Vagina (tissue), 2 donors: ENCODE data around the gene TNK2. TPM values are rescaled to one million over a fixed set of nuclear protein-coding genes. Genes with fewer than 3 reads are reported as not detected.
A peak's percentile ranks its signal among the peaks of the same experiment; 100 is the strongest.
"Not testable (repeated sequence)": the region's sequence is repeated elsewhere in the genome, so short reads cannot be mapped to it uniquely, and the experiment has no call there.

Experiments used
- DNase-seq, 2 donors: peaks; one replicate each; pipeline ENCODE4 v3.0.0-alpha.2; 2017; ENCODE audit errors: extremely low spot score in 2 of 2
- H3K27ac ChIP-seq: fragments of 200-600 bp; sonication (generic); one replicate; pipeline ENCODE4 v1.5.1; 2019
- H3K27me3 ChIP-seq: fragments of 200-600 bp; sonication (generic); one replicate; pipeline ENCODE4 v1.5.1; 2019
- H3K36me3 ChIP-seq, 2 donors: fragments of 200-600 bp; sonication (generic); one replicate each; pipeline ENCODE4 v1.5.1; 2017 to 2019
- H3K4me1 ChIP-seq: fragments of 200-600 bp; sonication (generic); one replicate; pipeline ENCODE4 v1.5.1; 2019
- H3K4me3 ChIP-seq, 2 donors: fragments of 200-600 bp; sonication (generic); 1 replicate in 1 of 2; 2 replicates in 1 of 2; pipeline ENCODE4 v1.5.1; 2016 to 2019
- H3K9me3 ChIP-seq: fragments of 200-600 bp; sonication (generic); one replicate; pipeline ENCODE4 v1.5.1; 2019
- POLR2A ChIP-seq, 2 donors: fragments of 450-650 bp; IDR thresholded peaks; one replicate each; pipeline ENCODE4 v1.6.1; 2017; ENCODE audit warnings: antibody characterized with exemption in 2 of 2, mild to moderate bottlenecking in 2 of 2, moderate library complexity in 2 of 2
- POLR2AphosphoS5 ChIP-seq, 2 donors: sonication (generic); formaldehyde crosslinking; IDR thresholded peaks; one replicate each; pipeline ENCODE4 v1.9.0; 2017; ENCODE audit warnings: antibody characterized with exemption in 2 of 2, mild to moderate bottlenecking in 2 of 2, low read depth in 1 of 2; ENCODE audit not compliant: insufficient read depth in 1 of 2
- intact Hi-C: fragments of 100-400 bp; cut with DNase I; formaldehyde crosslinking; loops from one replicate; pipeline ENCODE4 v1.15.1; 2023
- total RNA-seq: library from RNA; depleted of rRNA; stranded (reverse); fragments of >200 nt; gene quantifications from one replicate; pipeline ENCODE4 v1.2.3, GENCODE V29; 2016
- TF ChIP-seq, protein P1 (sequence below), 3 experiments: fragments of 450-650 bp in 2 of 3; fragments of 200-600 bp in 1 of 3; sonication (generic) in 1 of 3; IDR thresholded peaks; one replicate each; pipeline ENCODE4 v1.5.1; 2017 to 2019; ENCODE audit warnings: antibody characterized with exemption in 3 of 3, mild to moderate bottlenecking in 2 of 3, moderate library complexity in 2 of 3

TNK2 gene
- total RNA-seq, 1 donor from 2014 or later, result 41.5 TPM

DNA sequence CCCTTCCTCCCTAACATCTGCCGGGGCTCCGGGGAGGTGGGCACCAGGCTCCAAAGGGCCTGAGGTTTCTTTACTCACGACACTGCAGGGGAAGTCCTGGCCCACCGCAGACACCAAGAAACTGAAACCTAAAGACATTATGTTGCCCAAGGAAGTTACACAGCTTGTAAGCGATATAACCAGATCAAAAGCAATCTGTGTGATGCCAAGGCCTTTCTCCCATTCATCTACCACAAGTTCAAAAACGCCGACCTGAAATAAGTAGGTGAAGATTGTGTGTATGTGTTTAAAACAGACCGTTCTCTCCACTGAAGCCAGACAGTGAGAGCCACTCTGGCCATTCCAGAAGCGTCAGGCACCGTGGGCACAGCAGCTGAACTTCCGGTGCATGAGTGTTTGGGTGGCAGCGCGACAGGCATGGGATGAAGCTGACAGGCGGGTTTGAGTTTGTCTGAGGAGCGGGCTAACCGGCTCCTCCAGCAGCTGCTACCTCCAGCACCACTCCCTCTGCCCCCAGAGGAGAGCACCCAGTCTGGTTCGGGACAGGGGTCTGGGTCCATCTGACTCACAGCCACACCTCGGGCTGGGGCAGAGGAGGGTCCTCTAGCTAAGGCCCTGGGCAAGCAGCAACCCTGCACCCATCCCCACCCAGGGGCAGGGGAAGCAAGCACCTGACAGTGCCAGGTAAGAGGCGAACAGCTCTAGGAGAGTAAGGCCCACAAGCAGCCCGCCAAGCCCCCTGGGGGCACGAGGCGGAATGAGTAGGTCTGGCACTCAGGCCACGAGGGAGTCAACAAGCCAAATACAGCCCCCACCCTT is 1.3 kb downstream of the TNK2 start:
- TF ChIP-seq, protein P1, sequence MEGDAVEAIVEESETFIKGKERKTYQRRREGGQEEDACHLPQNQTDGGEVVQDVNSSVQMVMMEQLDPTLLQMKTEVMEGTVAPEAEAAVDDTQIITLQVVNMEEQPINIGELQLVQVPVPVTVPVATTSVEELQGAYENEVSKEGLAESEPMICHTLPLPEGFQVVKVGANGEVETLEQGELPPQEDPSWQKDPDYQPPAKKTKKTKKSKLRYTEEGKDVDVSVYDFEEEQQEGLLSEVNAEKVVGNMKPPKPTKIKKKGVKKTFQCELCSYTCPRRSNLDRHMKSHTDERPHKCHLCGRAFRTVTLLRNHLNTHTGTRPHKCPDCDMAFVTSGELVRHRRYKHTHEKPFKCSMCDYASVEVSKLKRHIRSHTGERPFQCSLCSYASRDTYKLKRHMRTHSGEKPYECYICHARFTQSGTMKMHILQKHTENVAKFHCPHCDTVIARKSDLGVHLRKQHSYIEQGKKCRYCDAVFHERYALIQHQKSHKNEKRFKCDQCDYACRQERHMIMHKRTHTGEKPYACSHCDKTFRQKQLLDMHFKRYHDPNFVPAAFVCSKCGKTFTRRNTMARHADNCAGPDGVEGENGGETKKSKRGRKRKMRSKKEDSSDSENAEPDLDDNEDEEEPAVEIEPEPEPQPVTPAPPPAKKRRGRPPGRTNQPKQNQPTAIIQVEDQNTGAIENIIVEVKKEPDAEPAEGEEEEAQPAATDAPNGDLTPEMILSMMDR (IDR thresholded peaks at IDR 0.05), result no peak
- TF ChIP-seq POLR2A (IDR thresholded peaks at IDR 0.05), result no peak
- peak; percentile 31 to 42 for TF ChIP-seq POLR2AphosphoS5 (IDR thresholded peaks at IDR 0.05; ENCODE audit: insufficient read depth in 1 of 2, low read depth in 1 of 2)
- Histone ChIP-seq H3K4me3 (peak overlapping the region; percentile 57 to 95), H3K9me3 (no peaks in the 10 kb centered on the region), H3K27ac (peak overlapping the region; percentile 67), H3K4me1 (peaks cover 38% of the 10 kb centered on the region), H3K27me3 (no peaks in the 10 kb centered on the region), H3K36me3 (no peaks in the 10 kb centered on the region)
- intact Hi-C loops, result no loop called here
- DNase-seq, result peak in 1 of 2 donors; percentile 87

- DNase-seq, result no peak
- Histone ChIP-seq H3K9me3 (no peaks in the 10 kb centered on the region), H3K36me3 (no peaks in the 10 kb centered on the region), H3K4me3 (peak overlapping the region; percentile 57 to 95), H3K27me3 (no peaks in the 10 kb centered on the region), H3K4me1 (peaks cover 45% of the 10 kb centered on the region), H3K27ac (peak overlapping the region; percentile 67)
- no peak for TF ChIP-seq POLR2AphosphoS5 (IDR thresholded peaks at IDR 0.05; ENCODE audit: insufficient read depth in 1 of 2, low read depth in 1 of 2)
- no peak for TF ChIP-seq POLR2A (IDR thresholded peaks at IDR 0.05)
- TF ChIP-seq, protein P1 (IDR thresholded peaks at IDR 0.05), result no peak
- intact Hi-C loops, result no loop called here
Observed at GRCh38 chr3:195905970-195906864, 2.1 kb downstream of the TNK2 start.

- H3K27me3 ChIP-seq, result no peaks in the 10 kb centered on the region
- H3K36me3 ChIP-seq, result no peaks in the 10 kb centered on the region
- no peak overlapping the region for H3K4me3 ChIP-seq
- DNase-seq, result no peak
- peaks cover 50% of the 10 kb centered on the region for H3K4me1 ChIP-seq
- TF ChIP-seq POLR2AphosphoS5 (IDR thresholded peaks at IDR 0.05; ENCODE audit: insufficient read depth in 1 of 2, low read depth in 1 of 2), result no peak
- no peak for TF ChIP-seq POLR2A (IDR thresholded peaks at IDR 0.05)
- TF ChIP-seq, protein P1 (IDR thresholded peaks at IDR 0.05), result no peak
- intact Hi-C loops, result no loop called here
- no peaks in the 10 kb centered on the region for H3K9me3 ChIP-seq
- H3K27ac ChIP-seq, result no peak overlapping the region
Observed at GRCh38 chr3:195904368-195904767, 4.0 kb downstream of the TNK2 start.

DNA sequence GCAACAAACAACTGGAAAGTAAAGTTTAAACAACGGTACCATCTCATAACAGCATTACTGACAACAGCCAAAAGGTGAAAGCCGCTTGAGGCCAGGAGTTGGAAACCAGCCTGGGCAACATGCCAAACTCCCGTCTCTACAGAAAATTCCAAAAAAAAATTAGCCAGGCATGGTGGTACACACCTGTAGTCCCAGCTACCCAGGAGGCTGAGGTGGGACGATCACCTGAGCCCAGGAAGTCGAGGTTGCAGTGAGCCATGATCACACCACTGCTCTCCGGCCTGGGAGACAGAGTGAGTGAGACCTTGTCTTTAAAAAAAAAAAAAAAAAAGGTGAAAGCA is 4.4 kb downstream of the TNK2 start:
- H3K9me3 ChIP-seq, result no peaks in the 10 kb centered on the region
- peaks cover 50% of the 10 kb centered on the region for H3K4me1 ChIP-seq
- H3K27me3 ChIP-seq, result no peaks in the 10 kb centered on the region
- no peak for DNase-seq
- intact Hi-C loops, result no loop called here
- TF ChIP-seq, protein P1 (IDR thresholded peaks at IDR 0.05), result no peak
- TF ChIP-seq POLR2A (IDR thresholded peaks at IDR 0.05), result no peak
- no peak for TF ChIP-seq POLR2AphosphoS5 (IDR thresholded peaks at IDR 0.05; ENCODE audit: insufficient read depth in 1 of 2, low read depth in 1 of 2)
- H3K36me3 ChIP-seq, result no peaks in the 10 kb centered on the region
- no peak overlapping the region for H3K27ac ChIP-seq
- H3K4me3 ChIP-seq, result no peak overlapping the region

GRCh38 chr3:195902634-195903033 is 5.7 kb downstream of the TNK2 start:
- H3K27ac ChIP-seq, DNase-seq, intact Hi-C loops, H3K4me3 ChIP-seq, H3K36me3 ChIP-seq, H3K9me3 ChIP-seq, H3K27me3 ChIP-seq: not testable (repeated sequence)
- H3K4me1 ChIP-seq, result peaks cover 38% of the 10 kb centered on the region

- H3K9me3 ChIP-seq, H3K27ac ChIP-seq, H3K4me3 ChIP-seq, intact Hi-C loops, H3K36me3 ChIP-seq, H3K27me3 ChIP-seq, DNase-seq: not testable (repeated sequence)
- H3K4me1 ChIP-seq, result peaks cover 37% of the 10 kb centered on the region
Observed at GRCh38 chr3:195901836-195902585, 6.3 kb downstream of the TNK2 start.
